ENCODE data around the gene USP21. TPM values are rescaled to one million over a fixed set of nuclear protein-coding genes. Genes with fewer than 3 reads are reported as not detected.

The USP21 gene
- total and polyA plus RNA-seq, 9 of the 15 experiments (the other 6 are each of a cell fraction or from before 2014, with no cell fraction given), result 4.9 to 52.4 (median 21.6) TPM

- TF ChIP-seq TCFL5 (CRISPR knock-in tag; conservative IDR thresholded peaks at IDR 0.05), result no peak
- peak; percentile 84 for TF ChIP-seq PKNOX1 (IDR thresholded peaks at IDR 0.05)
- TF ChIP-seq PRPF4 (IDR thresholded peaks at IDR 0.05; ENCODE audit: insufficient read depth, low read depth, low read length, poor library complexity, severe bottlenecking), result no peak
- TF ChIP-seq HMBOX1 (IDR thresholded peaks at IDR 0.05), result peak; percentile 27; the same call in 1 of the 2 replicates
- no peak for TF ChIP-seq CC2D1A (IDR thresholded peaks at IDR 0.05)
- TF ChIP-seq SIN3A (IDR thresholded peaks at IDR 0.05; ENCODE audit: borderline replicate concordance in 2 of 2, control insufficient read depth in 1 of 2, low read depth in 2 of 2, low read length in 2 of 2), result no peak; a peak in 1 of 4 replicates
- TF ChIP-seq, protein P1, sequence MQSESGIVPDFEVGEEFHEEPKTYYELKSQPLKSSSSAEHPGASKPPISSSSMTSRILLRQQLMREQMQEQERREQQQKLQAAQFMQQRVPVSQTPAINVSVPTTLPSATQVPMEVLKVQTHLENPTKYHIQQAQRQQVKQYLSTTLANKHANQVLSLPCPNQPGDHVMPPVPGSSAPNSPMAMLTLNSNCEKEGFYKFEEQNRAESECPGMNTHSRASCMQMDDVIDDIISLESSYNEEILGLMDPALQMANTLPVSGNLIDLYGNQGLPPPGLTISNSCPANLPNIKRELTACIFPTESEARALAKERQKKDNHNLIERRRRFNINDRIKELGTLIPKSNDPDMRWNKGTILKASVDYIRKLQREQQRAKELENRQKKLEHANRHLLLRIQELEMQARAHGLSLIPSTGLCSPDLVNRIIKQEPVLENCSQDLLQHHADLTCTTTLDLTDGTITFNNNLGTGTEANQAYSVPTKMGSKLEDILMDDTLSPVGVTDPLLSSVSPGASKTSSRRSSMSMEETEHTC (IDR thresholded peaks at IDR 0.05), result no peak
- peak; percentile 71 for TF ChIP-seq SAP30 (IDR thresholded peaks at IDR 0.05; ENCODE audit: borderline replicate concordance, insufficient read depth, low read depth, low read length, poor library complexity, severe bottlenecking)
- TF ChIP-seq ZNF511 (CRISPR knock-in tag; IDR thresholded peaks at IDR 0.05), result peak; percentile 51; the same call in 1 of the 2 replicates
- TF ChIP-seq ZNF668 (CRISPR knock-in tag; IDR thresholded peaks at IDR 0.05), result no peak
- TF ChIP-seq ETV6 (IDR thresholded peaks at IDR 0.05; ENCODE audit: borderline replicate concordance in 1 of 2, low read depth in 2 of 2, low read length in 1 of 2), result peak in 1 of 2 experiments; percentile 41; a peak in 1 of 4 replicates
- no peak for TF ChIP-seq ETV6 (CRISPR knock-in tag; IDR thresholded peaks at IDR 0.05; ENCODE audit: borderline replicate concordance)
- no peak for TF ChIP-seq SMAD2 (IDR thresholded peaks at IDR 0.05; ENCODE audit: low read depth, low read length)
- TF ChIP-seq, protein P2, sequence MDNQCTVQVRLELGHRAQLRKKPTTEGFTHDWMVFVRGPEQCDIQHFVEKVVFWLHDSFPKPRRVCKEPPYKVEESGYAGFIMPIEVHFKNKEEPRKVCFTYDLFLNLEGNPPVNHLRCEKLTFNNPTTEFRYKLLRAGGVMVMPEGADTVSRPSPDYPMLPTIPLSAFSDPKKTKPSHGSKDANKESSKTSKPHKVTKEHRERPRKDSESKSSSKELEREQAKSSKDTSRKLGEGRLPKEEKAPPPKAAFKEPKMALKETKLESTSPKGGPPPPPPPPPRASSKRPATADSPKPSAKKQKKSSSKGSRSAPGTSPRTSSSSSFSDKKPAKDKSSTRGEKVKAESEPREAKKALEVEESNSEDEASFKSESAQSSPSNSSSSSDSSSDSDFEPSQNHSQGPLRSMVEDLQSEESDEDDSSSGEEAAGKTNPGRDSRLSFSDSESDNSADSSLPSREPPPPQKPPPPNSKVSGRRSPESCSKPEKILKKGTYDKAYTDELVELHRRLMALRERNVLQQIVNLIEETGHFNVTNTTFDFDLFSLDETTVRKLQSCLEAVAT (IDR thresholded peaks at IDR 0.05), result no peak
- peak; percentile 90 for TF ChIP-seq RB1 (IDR thresholded peaks at IDR 0.05; ENCODE audit: low read depth)
- peak; percentile 77 for TF ChIP-seq SIN3B (IDR thresholded peaks at IDR 0.05; ENCODE audit: low read depth)
- TF ChIP-seq JUNB (CRISPR knock-in tag; conservative IDR thresholded peaks at IDR 0.05), result no peak
- no peak for TF ChIP-seq TRIM24 (IDR thresholded peaks at IDR 0.05)
- TF ChIP-seq MTA3 (IDR thresholded peaks at IDR 0.05; ENCODE audit: borderline replicate concordance), result no peak
- peak; percentile 52 for TF ChIP-seq PHF8 (IDR thresholded peaks at IDR 0.05; ENCODE audit: borderline replicate concordance, low read length)
Measured at GRCh38 chr1:161132410-161133219, 26.7 kb upstream of the USP21 start, which contains the start of gene DEDD (continued).
